Measurements from ENCODE around the gene KIF6. TPM values are rescaled to one million over a fixed set of nuclear protein-coding genes. Genes with fewer than 3 reads are reported as not detected.

Gene KIF6
- total and polyA plus RNA-seq, 2 of the 8 experiments (the other 6 are each of a cell fraction or from before 2014, with no cell fraction given): 0.53 to 0.65 TPM

- Histone ChIP-seq H3K36me3 (ENCODE audit: control insufficient read depth in 2 of 4, insufficient read depth in 4 of 4, low read length in 3 of 4) (no peaks in the 10 kb centered on the region), H3K4me3 (ENCODE audit: extremely low read depth in 1 of 4, insufficient read depth in 2 of 4, low read depth in 3 of 4, low read length in 4 of 4) (no peak overlapping the region), H2BK5ac (ENCODE audit: low read depth, low read length) (peak overlapping the region; percentile 50; the same call in 1 of the 2 replicates), H3K27ac (ENCODE audit: low read depth, low read length) (no peak overlapping the region), H4K91ac (replicated peaks; ENCODE audit: insufficient read length, low read length) (peak overlapping the region; percentile 6), H3K18ac (ENCODE audit: extremely low read depth, low read length) (peak overlapping the region; percentile 10), H3K4ac (replicated peaks; ENCODE audit: insufficient read length, low read depth, low read length) (no peak overlapping the region), H3K4me1 (replicated peaks in 1 of 4; ENCODE audit: control insufficient read depth in 3 of 4, insufficient read depth in 4 of 4, low read length in 3 of 4) (peaks cover 0 to 7% (median 2%) of the 10 kb centered on the region in 4 experiments; a peak in 4 of 7 replicates), H4K5ac (ENCODE audit: insufficient read length, low read depth, low read length) (no peak overlapping the region), H4K8ac (ENCODE audit: extremely low read depth, insufficient read depth, low read length) (no peak overlapping the region), H3K23me2 (ENCODE audit: low read depth, low read length) (peaks cover 2% of the 10 kb centered on the region; the same call in 1 of the 2 replicates), H2AK5ac (ENCODE audit: low read depth, low read length) (no peak overlapping the region), H3K23ac (ENCODE audit: insufficient read length) (no peak overlapping the region), H2BK15ac (ENCODE audit: low read length) (peak overlapping the region; percentile 95; the same call in 1 of the 2 replicates), H2AFZ (ENCODE audit: low read length) (peak overlapping the region; percentile 98), H3K9me3 (ENCODE audit: insufficient read depth in 2 of 2, low read depth in 1 of 2, low read length in 1 of 2) (no peaks in the 10 kb centered on the region), H3K14ac (ENCODE audit: insufficient read length) (no peak overlapping the region), H2BK120ac (replicated peaks; ENCODE audit: low read depth, low read length) (no peak overlapping the region), H3K56ac (replicated peaks; ENCODE audit: insufficient read length, low read depth, low read length) (no peak overlapping the region), H3K79me2 (ENCODE audit: control insufficient read depth in 1 of 2, insufficient read depth in 2 of 2, low read length in 2 of 2) (no peaks in the 10 kb centered on the region), H3K4me2 (ENCODE audit: insufficient read depth in 1 of 2, low read depth in 2 of 2, low read length in 2 of 2) (peak overlapping the region in 1 of 2 experiments; percentile 55; a peak in 2 of 4 replicates), H3K9ac (replicated peaks in 1 of 4; ENCODE audit: extremely low read depth in 1 of 4, low read depth in 3 of 4, low read length in 3 of 4) (no peak overlapping the region), H2BK12ac (ENCODE audit: low read depth, low read length) (peak overlapping the region; percentile 77; the same call in 1 of the 2 replicates), H3K79me1 (ENCODE audit: low read depth, low read length) (no peaks in the 10 kb centered on the region), H3K27me3 (replicated peaks in 1 of 4; ENCODE audit: control insufficient read depth in 3 of 4, extremely low read depth in 1 of 4, insufficient read depth in 3 of 4, low read length in 3 of 4) (no peaks in the 10 kb centered on the region), H2BK20ac (ENCODE audit: low read length) (no peak overlapping the region), H4K20me1 (replicated peaks in 1 of 2; ENCODE audit: control insufficient read depth in 1 of 2, insufficient read depth in 2 of 2, low read length in 2 of 2) (no peaks in the 10 kb centered on the region)
- FAIRE-seq: peak; percentile 94
- DNase-seq (ENCODE audit: low read depth in 1 of 2, low spot score in 2 of 2): peak; percentile 49 to 88
- CTCF ChIA-PET (ENCODE audit: partially characterized antibody): interaction anchor here (0.5 to 6.3 kb wide), 51 partner anchors 9 to 1479 kb away, joined by 3 to 89 read pairs (median 3); partner anchors contain the start of gene KCNK17
- 25% methylated on average over 15 of the region's 21 CpGs; no CpG with 5 or more reads in 1 of the 2 experiments for WGBS, 2 experiments (ENCODE audit: extremely low coverage in 1 of 2, insufficient coverage in 1 of 2, insufficient read length in 1 of 2, insufficient replicate concordance in 2 of 2, low coverage in 1 of 2, low lambda C conversion rate in 2 of 2, missing lambda C conversion rate in 1 of 2)
- POLR2A ChIA-PET (ENCODE audit: partially characterized antibody): interaction anchor here (0.6 kb wide), 1 partner anchor 536 kb away, joined by 3 read pairs; no protein-coding TSS in a partner anchor
- TF ChIP-seq RAD21 (IDR thresholded peaks at IDR 0.05 in 1 of 2, conservative IDR thresholded peaks at IDR 0.05 in 1 of 2; ENCODE audit: low read depth in 2 of 2, low read length in 2 of 2) (peak; percentile 91 to 92), KDM5A (IDR thresholded peaks at IDR 0.05; ENCODE audit: low read length) (no peak), MAX (IDR thresholded peaks at IDR 0.05) (peak; percentile 84), CTCF (IDR thresholded peaks at IDR 0.05; ENCODE audit: control extremely low read depth in 1 of 3, insufficient read depth in 1 of 3, low read depth in 1 of 3, low read length in 3 of 3) (peak; percentile 84 to 96 (median 89)), SAP30 (IDR thresholded peaks at IDR 0.05; ENCODE audit: insufficient read depth, insufficient replicate concordance, low read length) (peak; percentile 43), FOSL1 (IDR thresholded peaks at IDR 0.05; ENCODE audit: insufficient read depth, low read depth, low read length) (no peak), CREB1 (IDR thresholded peaks at IDR 0.05) (peak; percentile 30; the same call in 1 of the 2 replicates)
Observed at GRCh38 chr6:39361657-39362486, 363.3 kb downstream of the KIF6 start.

Data from H1 (cell line).